GM12864 (cell line): ENCODE data around the gene SLC22A5.
A peak's percentile ranks its signal among the peaks of the same experiment; 100 is the strongest.
"Not testable (repeated sequence)": the region's sequence is repeated elsewhere in the genome, so short reads cannot be mapped to it uniquely, and the experiment has no call there.

Source experiments
- DNase-seq: peaks from one replicate; pipeline ENCODE4 v3.0.0-alpha.2; 2011; ENCODE audit warnings: low read depth
- H3K4me3 ChIP-seq: 2 replicates; pipeline ENCODE4 v1.5.1; 2011; ENCODE audit warnings: mild to moderate bottlenecking, low read depth, low read length, control low read depth
- TF ChIP-seq, protein P1 (sequence below): IDR thresholded peaks from 2 replicates; pipeline ENCODE4 v1.5.1; 2011; ENCODE audit warnings: low read depth, mild to moderate bottlenecking, moderate library complexity, low read length, control low read depth, inconsistent platforms; ENCODE audit errors: missing control alignments

The SLC22A5 gene

GRCh38 chr5:132434416-132435286 is 65.1 kb downstream of the SLC22A5 start:
- DNase-seq, result no peak
- no peak overlapping the region for H3K4me3 ChIP-seq
- TF ChIP-seq, protein P1, sequence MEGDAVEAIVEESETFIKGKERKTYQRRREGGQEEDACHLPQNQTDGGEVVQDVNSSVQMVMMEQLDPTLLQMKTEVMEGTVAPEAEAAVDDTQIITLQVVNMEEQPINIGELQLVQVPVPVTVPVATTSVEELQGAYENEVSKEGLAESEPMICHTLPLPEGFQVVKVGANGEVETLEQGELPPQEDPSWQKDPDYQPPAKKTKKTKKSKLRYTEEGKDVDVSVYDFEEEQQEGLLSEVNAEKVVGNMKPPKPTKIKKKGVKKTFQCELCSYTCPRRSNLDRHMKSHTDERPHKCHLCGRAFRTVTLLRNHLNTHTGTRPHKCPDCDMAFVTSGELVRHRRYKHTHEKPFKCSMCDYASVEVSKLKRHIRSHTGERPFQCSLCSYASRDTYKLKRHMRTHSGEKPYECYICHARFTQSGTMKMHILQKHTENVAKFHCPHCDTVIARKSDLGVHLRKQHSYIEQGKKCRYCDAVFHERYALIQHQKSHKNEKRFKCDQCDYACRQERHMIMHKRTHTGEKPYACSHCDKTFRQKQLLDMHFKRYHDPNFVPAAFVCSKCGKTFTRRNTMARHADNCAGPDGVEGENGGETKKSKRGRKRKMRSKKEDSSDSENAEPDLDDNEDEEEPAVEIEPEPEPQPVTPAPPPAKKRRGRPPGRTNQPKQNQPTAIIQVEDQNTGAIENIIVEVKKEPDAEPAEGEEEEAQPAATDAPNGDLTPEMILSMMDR, result no peak

GRCh38 chr5:132435447-132435846 is 65.9 kb downstream of the SLC22A5 start:
- TF ChIP-seq, protein P1, result no peak
- DNase-seq, result no peak
- no peak overlapping the region for H3K4me3 ChIP-seq

DNA sequence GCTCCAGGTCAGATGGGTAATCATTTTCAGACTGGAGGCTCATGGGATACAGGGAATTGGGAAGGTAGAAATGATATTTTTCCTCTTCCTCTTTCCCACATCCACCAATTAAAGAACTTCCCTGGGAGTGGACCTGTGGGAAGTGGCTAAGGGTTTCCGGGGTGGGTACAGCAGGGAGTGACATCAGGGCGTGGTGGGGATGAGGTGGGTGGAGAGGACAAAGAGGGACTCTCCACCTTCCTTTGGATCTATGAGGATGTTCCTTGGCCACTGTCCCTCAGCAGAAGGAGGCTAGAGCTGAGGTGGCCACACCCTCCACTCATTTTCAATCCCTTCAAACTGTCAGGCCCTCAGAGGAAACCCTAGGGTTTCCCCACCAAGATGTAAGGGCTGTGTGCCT is 66.4 kb downstream of the SLC22A5 start:
- TF ChIP-seq, protein P1, result no peak
- DNase-seq, result no peak

GRCh38 chr5:132436936-132437335 is 67.4 kb downstream of the SLC22A5 start:
- TF ChIP-seq, protein P1, result no peak
- no peak overlapping the region for H3K4me3 ChIP-seq

More for the DNA sequence above, 66.4 kb downstream of the SLC22A5 start:
- no peak overlapping the region for H3K4me3 ChIP-seq

GRCh38 chr5:132437604-132438266 is 68.2 kb downstream of the SLC22A5 start:
- no peak overlapping the region for H3K4me3 ChIP-seq
- TF ChIP-seq, protein P1, result no peak
- DNase-seq, result peak; percentile 70

More at GRCh38 chr5:132436936-132437335, 67.4 kb downstream of the SLC22A5 start:
- no peak for DNase-seq

DNA sequence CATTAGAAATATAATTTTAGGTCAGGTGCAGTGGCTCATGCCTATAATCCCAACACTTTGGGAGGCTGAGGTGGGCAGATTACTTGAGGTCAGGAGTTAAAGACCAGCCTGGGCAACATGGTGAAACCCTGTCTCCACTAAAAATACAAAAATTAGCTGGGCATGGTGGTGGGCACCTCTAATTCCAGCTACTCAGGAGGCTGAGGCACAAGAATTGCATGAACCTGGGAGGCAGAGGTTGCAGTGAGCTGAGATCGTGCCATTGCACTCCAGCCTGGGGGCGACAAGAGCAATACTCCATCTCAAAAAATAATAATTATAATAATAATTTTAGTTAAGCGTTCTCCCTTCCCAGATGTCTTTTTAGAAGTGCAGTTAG is 68.7 kb downstream of the SLC22A5 start:
- not testable (repeated sequence) for H3K4me3 ChIP-seq, DNase-seq

DNA sequence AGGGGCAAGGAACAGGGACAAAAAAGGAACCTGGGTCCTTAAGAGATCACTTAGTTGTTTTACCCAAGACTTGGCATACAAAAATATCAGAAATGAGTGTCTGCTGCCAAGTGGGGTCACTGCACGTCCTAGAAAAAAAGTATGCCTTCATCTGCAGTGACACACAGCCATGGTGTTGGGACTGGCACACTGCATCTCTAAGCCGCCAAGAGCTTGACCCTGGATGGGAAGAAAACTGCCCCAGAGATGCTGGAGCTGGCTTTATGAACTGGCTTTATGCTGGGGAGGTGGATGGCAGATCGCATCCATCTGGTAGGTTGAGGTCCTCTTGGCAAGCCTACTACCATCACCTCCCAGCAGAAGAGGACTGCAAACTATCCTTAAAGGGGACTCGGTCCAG is 69.4 kb downstream of the SLC22A5 start:
- no peak for DNase-seq

More for the DNA sequence above, 69.4 kb downstream of the SLC22A5 start:
- TF ChIP-seq, protein P1, result no peak
- H3K4me3 ChIP-seq, result no peak overlapping the region
